Endothelial cell of umbilical vein (primary cell): Measurements from ENCODE around the gene XRCC2. TPM values are rescaled to one million over a fixed set of nuclear protein-coding genes. Genes with fewer than 3 reads are reported as not detected.

Experiments used
- BruUV-seq: library from RNA; stranded (reverse); fragments of 400-500 nt; replicated peaks from 2 replicates; lab custom pipeline; 2021; lab: Mats Ljungman, UMichigan
- CTCF ChIA-PET: fragments of 300-600, 350-600 bp; sonication (Branson Sonifier 250); formaldehyde crosslinking; loops from one replicate; lab custom pipeline; 2021; ENCODE audit warnings: antibody characterized with exemption, inconsistent platforms; lab: Charles Lee
- POLR2A ChIA-PET: fragments of 300-600, 350-600 bp; sonication (Branson Sonifier 250); formaldehyde crosslinking; loops from one replicate; lab custom pipeline; 2021; ENCODE audit warnings: antibody characterized with exemption, inconsistent platforms; lab: Charles Lee
- DNase-seq: peaks from one replicate; pipeline ENCODE4 v3.0.0-alpha.2; 2011; ENCODE audit warnings: low read depth, low spot score
- FAIRE-seq: peaks from 2 replicates; lab custom pipeline; 2011; peaks lifted over from hg19 to GRCh38; lab: Jason Lieb, UNC
- H2AFZ ChIP-seq: 2 replicates; pipeline ENCODE4 v1.6.0; 2012; ENCODE audit warnings: low read depth, low read length, control low read depth, inconsistent platforms
- H3K27ac ChIP-seq: 2 replicates; pipeline ENCODE4 v1.5.1; 2011; ENCODE audit warnings: low read depth, mild to moderate bottlenecking, control low read depth, low read length, moderate library complexity; ENCODE audit not compliant: insufficient read depth
- H3K27me3 ChIP-seq, 2 experiments: 2 replicates each; pipeline versions ENCODE4 v1.6.0 to v1.6.1; 2011; ENCODE audit warnings: low read length in 2 of 2, mixed read lengths in 1 of 2; ENCODE audit not compliant: control insufficient read depth in 2 of 2, insufficient read depth in 2 of 2
- H3K36me3 ChIP-seq, 2 experiments: 2 replicates in 1 of 2; 3 replicates in 1 of 2; pipeline ENCODE4 v1.5.1; 2011; ENCODE audit warnings: low read length in 2 of 2, mild to moderate bottlenecking in 1 of 2, moderate library complexity in 1 of 2; ENCODE audit not compliant: control insufficient read depth in 2 of 2, insufficient read depth in 2 of 2; ENCODE audit errors: extremely low read depth in 1 of 2
- H3K4me1 ChIP-seq: 3 replicates; pipeline ENCODE4 v1.5.1; 2011; ENCODE audit warnings: mild to moderate bottlenecking, low read length; ENCODE audit not compliant: control insufficient read depth, insufficient read depth; ENCODE audit errors: extremely low read depth
- H3K4me2 ChIP-seq: 2 replicates; pipeline ENCODE4 v1.6.1; 2011; ENCODE audit warnings: low read length, control low read depth, mixed read lengths; ENCODE audit not compliant: insufficient read depth
- H3K4me3 ChIP-seq, 3 experiments: fragments of 200-600 bp in 1 of 3; sonication (generic), shearing (Covaris generic) in 1 of 3; replicated peaks in 1 of 3; 2 replicates each; pipeline ENCODE4 v1.5.1; 2011 to 2016; ENCODE audit warnings: control low read depth in 3 of 3, low read length in 3 of 3, mild to moderate bottlenecking in 2 of 3, inconsistent platforms in 1 of 3, low read depth in 1 of 3, moderate library complexity in 1 of 3; ENCODE audit not compliant: insufficient read depth in 1 of 3
- H3K79me2 ChIP-seq: 2 replicates; pipeline ENCODE4 v1.6.0; 2012; ENCODE audit warnings: low read length, inconsistent platforms; ENCODE audit not compliant: control insufficient read depth, insufficient read depth
- H3K9ac ChIP-seq: replicated peaks from 2 replicates; pipeline ENCODE3; 2011; ENCODE audit warnings: low read length, control low read depth; ENCODE audit not compliant: insufficient read depth; ENCODE audit errors: extremely low read depth
- H3K9me1 ChIP-seq: replicated peaks from 3 replicates; pipeline ENCODE4 v1.6.0; 2011; ENCODE audit warnings: mild to moderate bottlenecking, low read length; ENCODE audit not compliant: control insufficient read depth, insufficient read depth; ENCODE audit errors: extremely low read depth
- H3K9me3 ChIP-seq: replicated peaks from 2 replicates; pipeline ENCODE4 v1.5.1; 2012; ENCODE audit warnings: low read length, inconsistent platforms; ENCODE audit not compliant: control insufficient read depth, insufficient read depth
- H4K20me1 ChIP-seq: replicated peaks from 2 replicates; pipeline ENCODE3; 2011; ENCODE audit warnings: mild to moderate bottlenecking, low read length; ENCODE audit not compliant: control insufficient read depth, insufficient read depth; ENCODE audit errors: extremely low read depth
- EZH2 ChIP-seq: IDR thresholded peaks from 2 replicates; pipeline ENCODE4 v1.6.1; 2012; ENCODE audit warnings: borderline replicate concordance, low read depth, mild to moderate bottlenecking, moderate library complexity, low read length, inconsistent platforms; ENCODE audit not compliant: severe bottlenecking
- FOS ChIP-seq: IDR thresholded peaks from 2 replicates; pipeline ENCODE4 v1.6.1; 2011; ENCODE audit warnings: mild to moderate bottlenecking, low read length, moderate library complexity, borderline replicate concordance; ENCODE audit not compliant: insufficient read depth
- JUN ChIP-seq: IDR thresholded peaks from 2 replicates; pipeline ENCODE4 v1.6.1; 2011; ENCODE audit warnings: borderline replicate concordance, low read depth; ENCODE audit not compliant: insufficient read length, insufficient read depth
- MAX ChIP-seq: IDR thresholded peaks from 2 replicates; pipeline ENCODE4 v1.6.1; 2011; ENCODE audit not compliant: insufficient read depth, insufficient read length
- MYC ChIP-seq: IDR thresholded peaks from one replicate; pipeline ENCODE4 v1.6.1; 2011; ENCODE audit warnings: mild to moderate bottlenecking, low read depth, low read length
- POLR2A ChIP-seq: IDR thresholded peaks from 2 replicates; pipeline ENCODE4 v1.6.1; 2012; ENCODE audit warnings: low read depth, mild to moderate bottlenecking, control low read depth, low read length
- POLR2AphosphoS5 ChIP-seq: IDR thresholded peaks from 2 replicates; pipeline ENCODE4 v1.6.1; 2012; ENCODE audit warnings: low read depth, mild to moderate bottlenecking, control low read depth, low read length, moderate library complexity; ENCODE audit not compliant: insufficient read depth
- dilution Hi-C: fragments of 300-500 bp; cut with MboI; formaldehyde crosslinking; loops from one replicate; pipeline ENCODE4 v1.15.0; 2019; ENCODE audit warnings: low sequenced_read_pairs; ENCODE audit not compliant: extremely low pct_ligation_motif_present
- intact Hi-C: fragments of 100-400 bp; cut with micrococcal nuclease; formaldehyde crosslinking; loops from one replicate; pipeline ENCODE4 v1.10.0; 2022
- polyA plus RNA-seq, 4 experiments: library from polyadenylated mRNA; depleted of rRNA in 3 of 4; stranded (reverse) in 3 of 4; unstranded in 1 of 4; fragments of >200 nt; gene quantifications; 2 replicates each; pipeline versions ENCODE4 v1.2.1 to v1.2.3, GENCODE V29; 2011 to 2012; ENCODE audit warnings: missing spikeins in 1 of 4
- total RNA-seq: library from RNA; stranded (reverse); gene quantifications from 2 replicates; pipeline ENCODE4 v1.2.3, GENCODE V29; 2021

Gene XRCC2
- total and polyA plus RNA-seq, 2 donors (not counting 3 experiments of a cell fraction or from before 2014, with no cell fraction given) = 2.4 to 8.8 TPM

GRCh38 chr7:152615031-152615741, 60.8 kb downstream of the XRCC2 start:
- ChIA-PET POLR2A (no interaction called here), CTCF (no interaction called here)
- intact Hi-C loops = no loop called here
- H3K4me1 ChIP-seq = no peaks in the 10 kb centered on the region
- no peak overlapping the region for H3K4me2 ChIP-seq
- H3K27me3 ChIP-seq = no peaks in the 10 kb centered on the region
- H3K27ac ChIP-seq = no peak overlapping the region
- H3K79me2 ChIP-seq = no peaks in the 10 kb centered on the region
- BruUV-seq = no TSS peak
- H3K4me3 ChIP-seq = no peak overlapping the region
- H3K36me3 ChIP-seq = no peaks in the 10 kb centered on the region
- dilution Hi-C loops = no loop called here
- no peaks in the 10 kb centered on the region for H3K9me1 ChIP-seq
- FAIRE-seq (no peak), DNase-seq (no peak)
- TF ChIP-seq FOS = no peak
- TF ChIP-seq POLR2AphosphoS5 = no peak
- TF ChIP-seq JUN = no peak
- TF ChIP-seq MAX = no peak
- TF ChIP-seq POLR2A = no peak
- no peak for TF ChIP-seq MYC
- TF ChIP-seq EZH2 = no peak
- H2AFZ ChIP-seq = no peak overlapping the region
- H4K20me1 ChIP-seq = no peaks in the 10 kb centered on the region
- H3K9ac ChIP-seq = no peak overlapping the region
- no peaks in the 10 kb centered on the region for H3K9me3 ChIP-seq

GRCh38 chr7:152608656-152609055, 67.3 kb downstream of the XRCC2 start:
- CTCF ChIA-PET = no interaction called here
- no TSS peak for BruUV-seq
- POLR2A ChIA-PET = no interaction called here
- H3K27me3 ChIP-seq = no peaks in the 10 kb centered on the region
- no peaks in the 10 kb centered on the region for H3K4me1 ChIP-seq
- H2AFZ ChIP-seq = no peak overlapping the region
- no peak for TF ChIP-seq POLR2A
- no peaks in the 10 kb centered on the region for H3K9me1 ChIP-seq
- DNase-seq = no peak
- no peak for FAIRE-seq
- H3K9ac ChIP-seq = no peak overlapping the region
- H3K4me3 ChIP-seq = no peak overlapping the region
- no peak overlapping the region for H3K4me2 ChIP-seq
- no peaks in the 10 kb centered on the region for H4K20me1 ChIP-seq
- H3K36me3 ChIP-seq = no peaks in the 10 kb centered on the region
- intact Hi-C loops = no loop called here
- dilution Hi-C loops = no loop called here
- H3K27ac ChIP-seq = no peak overlapping the region
- H3K79me2 ChIP-seq = no peaks in the 10 kb centered on the region
- H3K9me3 ChIP-seq = no peaks in the 10 kb centered on the region
